Psoas muscle (tissue), 8 donors: ENCODE measurements around the gene TCF12. TPM values are rescaled to one million over a fixed set of nuclear protein-coding genes. Genes with fewer than 3 reads are reported as not detected.

ENCODE experiments used
- ATAC-seq, 4 donors: fragments of 200-7000 bp; cut with Tn5 transposase; one replicate each; pipeline ENCODE4 v1.9.1; 2020; ENCODE audit warnings: moderate library complexity in 3 of 4, mild to moderate bottlenecking in 2 of 4
- DNase-seq, 2 donors: peaks; one replicate each; pipeline ENCODE4 v3.0.0-alpha.2; 2020
- H3K27ac ChIP-seq: fragments of 200-600 bp; one replicate; pipeline ENCODE4 v1.8.0; 2022
- H3K27me3 ChIP-seq, 3 donors: fragments of 200-600 bp in 1 of 3; one replicate each; pipeline versions ENCODE4 v1.6.1 to v1.8.0; 2013 to 2022; ENCODE audit warnings: low read length in 2 of 3, mild to moderate bottlenecking in 2 of 3, moderate library complexity in 1 of 3; ENCODE audit not compliant: insufficient read depth in 3 of 3
- H3K36me3 ChIP-seq, 2 donors: fragments of 200-600 bp in 1 of 2; one replicate each; pipeline versions ENCODE4 v1.6.1 to v1.8.0; 2013 to 2022; ENCODE audit warnings: low read depth in 1 of 2, mild to moderate bottlenecking in 1 of 2, moderate library complexity in 1 of 2; ENCODE audit not compliant: insufficient read depth in 1 of 2
- H3K4me1 ChIP-seq: fragments of 200-600 bp; one replicate; pipeline ENCODE4 v1.8.0; 2022
- H3K4me3 ChIP-seq: fragments of 200-600 bp; one replicate; pipeline ENCODE4 v1.8.0; 2022; ENCODE audit warnings: mild to moderate bottlenecking
- H3K9me3 ChIP-seq: fragments of 200-600 bp; one replicate; pipeline ENCODE4 v1.8.0; 2022
- WGBS, 3 donors: extraction: QIAGEN DNeasy Blood & Tissue Kit; methylation state at CpG; one replicate each; pipeline versions ENCODE4 v1.1.6 to v1.1.7; 2013; 5-methylcytosine and 5-hydroxymethylcytosine counted together
- intact Hi-C, 2 donors: fragments of 100-400 bp; cut with DNase I; formaldehyde crosslinking; loops; one replicate each; pipeline versions ENCODE4 v1.11.0 to v1.14.2; 2022
- polyA plus RNA-seq, 3 donors: library from polyadenylated mRNA; stranded (reverse); fragments of 200-250 nt; gene quantifications; one replicate each; pipeline ENCODE4 v1.2.3, GENCODE V29; 2013
- total RNA-seq, 4 donors: library from RNA; stranded (reverse); fragmentation: NEBNext Ultra II Directional in 2 of 4; extraction: Animal tissue kit (Norgen Biotek cat#: 25700) in 2 of 4; gene quantifications; one replicate each; pipeline versions ENCODE4 v1.2.1 to v1.2.4, GENCODE V29; 2021 to 2023
- TF ChIP-seq, protein P1 (sequence below): fragments of 200-600 bp; IDR thresholded peaks from one replicate; pipeline ENCODE4 v1.8.0; 2022; ENCODE audit warnings: antibody characterized with exemption
- donor health status: healthy with polysubstance abuse.
- donor health status: DM: no; HTN: no; CAD: no; lungs with moderate emphysema.
- donor health status: Bipolar disorder and iron deficiency.
- donor health status: healthy.
- donor health status: DM: yes; HTN: yes; CAD: no.
- donor health status: DM: no; HTN: no; CAD: no.
- donor health status: DM: no; HTN: no; CAD: no.
- donor health status: DM: yes; HTN: yes; CAD: no.

TCF12 gene
- total and polyA plus RNA-seq, 7 donors: 10.5 to 53.1 (median 30.5) TPM

DNA sequence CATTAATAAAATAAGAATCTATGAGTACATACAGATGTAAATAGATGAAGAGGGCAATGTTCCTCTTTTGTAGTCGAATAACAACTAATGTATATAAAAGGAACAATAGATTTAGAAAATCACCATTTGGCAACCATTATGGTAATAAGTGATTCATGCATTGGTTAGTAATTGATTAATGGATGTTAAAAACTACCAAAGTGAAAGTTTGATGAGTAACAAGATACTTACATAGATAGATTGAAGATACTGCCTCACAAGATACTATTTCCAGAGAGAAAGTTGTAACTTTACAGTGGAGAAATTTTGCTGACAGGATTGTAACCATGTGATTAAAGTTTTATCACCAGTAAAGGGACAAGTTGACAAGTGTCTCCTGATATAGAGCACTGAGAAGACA, 55.0 kb downstream of the TCF12 start:
- TF ChIP-seq, protein P1, sequence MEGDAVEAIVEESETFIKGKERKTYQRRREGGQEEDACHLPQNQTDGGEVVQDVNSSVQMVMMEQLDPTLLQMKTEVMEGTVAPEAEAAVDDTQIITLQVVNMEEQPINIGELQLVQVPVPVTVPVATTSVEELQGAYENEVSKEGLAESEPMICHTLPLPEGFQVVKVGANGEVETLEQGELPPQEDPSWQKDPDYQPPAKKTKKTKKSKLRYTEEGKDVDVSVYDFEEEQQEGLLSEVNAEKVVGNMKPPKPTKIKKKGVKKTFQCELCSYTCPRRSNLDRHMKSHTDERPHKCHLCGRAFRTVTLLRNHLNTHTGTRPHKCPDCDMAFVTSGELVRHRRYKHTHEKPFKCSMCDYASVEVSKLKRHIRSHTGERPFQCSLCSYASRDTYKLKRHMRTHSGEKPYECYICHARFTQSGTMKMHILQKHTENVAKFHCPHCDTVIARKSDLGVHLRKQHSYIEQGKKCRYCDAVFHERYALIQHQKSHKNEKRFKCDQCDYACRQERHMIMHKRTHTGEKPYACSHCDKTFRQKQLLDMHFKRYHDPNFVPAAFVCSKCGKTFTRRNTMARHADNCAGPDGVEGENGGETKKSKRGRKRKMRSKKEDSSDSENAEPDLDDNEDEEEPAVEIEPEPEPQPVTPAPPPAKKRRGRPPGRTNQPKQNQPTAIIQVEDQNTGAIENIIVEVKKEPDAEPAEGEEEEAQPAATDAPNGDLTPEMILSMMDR: no peak
- WGBS, 3 donors: 88 to 95% (median 91%) methylated on average over 1 of the region's 1 CpG

DNA sequence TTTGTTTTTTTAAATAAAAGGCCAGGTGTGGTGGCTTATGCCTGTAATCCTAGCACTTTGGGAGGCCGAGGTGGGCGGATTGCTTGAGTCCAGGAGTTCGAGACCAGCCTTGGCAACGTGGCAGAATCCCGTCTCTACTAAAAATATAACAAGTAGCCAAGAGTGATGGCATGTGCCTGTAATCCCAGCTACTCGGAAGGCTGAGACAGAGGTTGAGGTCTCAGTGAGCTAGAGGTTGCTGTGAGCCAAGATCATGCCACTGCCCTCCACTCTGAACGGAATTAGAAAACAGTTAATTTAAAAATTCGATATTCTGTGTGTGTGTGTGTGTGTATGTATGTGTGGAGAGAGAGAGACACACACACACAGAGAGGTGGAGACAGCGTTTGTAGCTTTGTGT, 58.8 kb downstream of the TCF12 start:
- intact Hi-C loops: no loop called here
- Histone ChIP-seq H3K4me3 (no peak overlapping the region), H3K9me3 (no peaks in the 10 kb centered on the region), H3K27me3 (no peaks in the 10 kb centered on the region), H3K27ac (no peak overlapping the region), H3K36me3 (no peaks in the 10 kb centered on the region), H3K4me1 (peaks cover 54% of the 10 kb centered on the region)
- TF ChIP-seq, protein P1: no peak
- ATAC-seq: peak in 3 of 4 donors; percentile 55 to 73 (median 68)
- 34 to 59% (median 36%) methylated on average over 9 of the region's 9 CpGs for WGBS, 3 donors
- no peak for DNase-seq

More for the DNA sequence above, 55.0 kb downstream of the TCF12 start:
- ATAC-seq (no peak), DNase-seq (no peak)
- no peak overlapping the region for H3K27ac ChIP-seq
- no peak overlapping the region for H3K4me3 ChIP-seq
- no peaks in the 10 kb centered on the region for H3K9me3 ChIP-seq
- H3K36me3 ChIP-seq: no peaks in the 10 kb centered on the region
- intact Hi-C loops: no loop called here
- peaks cover 24% of the 10 kb centered on the region for H3K4me1 ChIP-seq
- H3K27me3 ChIP-seq: no peaks in the 10 kb centered on the region

DNA sequence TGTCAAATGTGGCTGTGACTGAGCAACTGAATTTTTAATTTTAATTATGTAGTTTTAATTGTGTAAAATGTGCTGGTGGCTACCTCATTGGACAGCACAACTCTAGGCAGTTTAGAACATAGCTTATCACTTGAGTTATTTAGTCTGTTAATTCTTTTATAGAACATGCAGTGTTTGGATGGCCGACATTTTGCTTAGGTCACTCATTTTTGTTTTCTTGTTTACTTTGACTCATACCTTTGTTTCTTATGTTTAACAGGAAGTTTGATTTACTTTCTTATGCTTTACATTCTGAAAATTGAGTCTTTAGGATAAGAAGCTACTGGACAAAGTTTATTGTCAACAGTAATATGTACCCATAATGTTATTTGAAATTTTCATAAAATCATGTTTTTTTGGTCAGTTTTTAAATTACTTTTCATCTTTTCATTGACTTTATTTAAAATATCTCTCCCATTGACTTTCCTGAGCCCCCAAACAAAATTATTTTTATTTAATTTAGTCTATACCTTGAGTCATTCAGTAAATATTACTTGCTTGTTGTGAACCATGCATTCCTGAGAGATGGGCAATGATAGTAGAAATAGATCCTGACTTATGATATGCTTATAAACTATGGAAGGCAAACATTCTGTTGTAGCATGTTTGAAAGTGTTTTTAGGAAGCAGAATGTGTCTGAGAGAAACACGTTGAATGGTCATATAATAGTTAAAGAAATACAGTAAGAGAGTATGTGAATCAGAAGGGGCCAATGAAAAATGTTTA, 60.6 kb downstream of the TCF12 start:
- Histone ChIP-seq H3K4me3 (no peak overlapping the region), H3K9me3 (no peaks in the 10 kb centered on the region), H3K27ac (no peak overlapping the region), H3K27me3 (no peaks in the 10 kb centered on the region), H3K36me3 (no peaks in the 10 kb centered on the region), H3K4me1 (peaks cover 64% of the 10 kb centered on the region)
- DNase-seq: no peak
- WGBS, 3 donors: 79 to 90% (median 87%) methylated on average over 2 of the region's 2 CpGs
- intact Hi-C loops: no loop called here
- TF ChIP-seq, protein P1: no peak
- peak in 3 of 4 donors; percentile 52 to 64 (median 63) for ATAC-seq

DNA sequence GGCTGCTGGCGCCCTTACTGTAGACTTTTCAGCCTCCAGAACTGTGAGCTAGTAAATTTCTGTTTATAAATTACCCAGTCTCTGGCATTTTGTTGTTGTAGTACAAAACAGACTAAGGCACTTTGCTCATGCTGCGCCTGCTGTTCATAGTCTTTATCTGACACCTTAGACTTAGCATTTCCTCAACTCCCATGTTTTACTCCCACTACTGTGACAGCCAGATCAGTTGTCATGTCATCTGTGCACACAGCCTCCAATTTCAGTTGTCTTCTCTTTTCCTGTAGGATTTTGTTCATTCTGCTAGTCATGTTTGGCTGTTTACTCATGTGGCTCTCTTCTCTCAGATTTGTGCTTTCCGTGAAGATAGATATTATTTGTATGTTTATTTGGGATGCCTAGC, 62.0 kb downstream of the TCF12 start:
- WGBS, 3 donors: 97% methylated on average over 3 of the region's 3 CpGs
- no peaks in the 10 kb centered on the region for H3K9me3 ChIP-seq
- H3K4me1 ChIP-seq: peaks cover 72% of the 10 kb centered on the region
- TF ChIP-seq, protein P1: no peak
- DNase-seq: no peak
- no peaks in the 10 kb centered on the region for H3K27me3 ChIP-seq
- H3K4me3 ChIP-seq: no peak overlapping the region
- intact Hi-C loops: loop anchor here in 1 of 2 donors (1.0 to 10.0 kb wide), 2 partner anchors 12 to 56 kb away; no protein-coding TSS in a partner anchor
- no peak overlapping the region for H3K27ac ChIP-seq
- H3K36me3 ChIP-seq: no peaks in the 10 kb centered on the region
- no peak for ATAC-seq
